Fibroblast of mammary gland (primary cell): ENCODE measurements around the gene RASSF7.

Experiments
- DNase-seq: peaks from one replicate; pipeline ENCODE4 v3.0.0-alpha.2; 2010; ENCODE audit warnings: low read depth
- H3K4me3 ChIP-seq: 2 replicates; pipeline ENCODE4 v1.5.1; 2011; ENCODE audit warnings: low read depth, mild to moderate bottlenecking, low read length, moderate library complexity; ENCODE audit not compliant: control insufficient read depth
- CTCF ChIP-seq: conservative IDR thresholded peaks from 2 replicates; pipeline ENCODE4 v1.5.1; 2011; ENCODE audit warnings: low read depth, low read length, inconsistent platforms; ENCODE audit not compliant: control insufficient read depth, insufficient read depth

RASSF7 gene

GRCh38 chr11:592501-592900, 31.7 kb downstream of the RASSF7 start:
- no peak for TF ChIP-seq CTCF
- DNase-seq = no peak
- H3K4me3 ChIP-seq = no peak overlapping the region

- no peak for DNase-seq
- TF ChIP-seq CTCF = no peak
These were observed 32.1 kb downstream of the RASSF7 start for GRCh38 chr11:592918-593317.

DNA sequence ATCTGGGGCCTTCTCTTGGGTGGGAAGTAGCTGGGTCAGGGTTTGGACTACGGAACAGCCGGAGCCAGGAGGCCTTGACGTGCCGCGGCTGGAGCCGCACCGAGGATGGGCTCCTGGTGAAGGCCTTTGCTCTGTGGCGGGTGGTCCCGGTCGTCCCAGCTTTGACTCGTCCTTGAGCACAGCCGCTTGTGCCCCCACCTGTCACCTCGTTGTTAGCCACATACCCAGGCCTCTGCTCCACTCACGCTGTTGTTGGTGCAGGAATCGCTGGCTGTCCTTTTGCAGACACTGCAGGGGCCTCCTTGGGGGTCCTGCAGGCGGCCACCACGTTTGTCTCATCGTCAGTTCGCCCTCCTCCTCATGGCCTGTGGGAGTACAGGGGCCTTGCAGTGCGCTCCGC, 32.6 kb downstream of the RASSF7 start:
- no peak for DNase-seq
- no peak for TF ChIP-seq CTCF
- H3K4me3 ChIP-seq = no peak overlapping the region

More at GRCh38 chr11:592918-593317, 32.1 kb downstream of the RASSF7 start:
- H3K4me3 ChIP-seq = no peak overlapping the region

- DNase-seq = no peak
These were observed 34.6 kb downstream of the RASSF7 start for GRCh38 chr11:595400-595799.

DNA sequence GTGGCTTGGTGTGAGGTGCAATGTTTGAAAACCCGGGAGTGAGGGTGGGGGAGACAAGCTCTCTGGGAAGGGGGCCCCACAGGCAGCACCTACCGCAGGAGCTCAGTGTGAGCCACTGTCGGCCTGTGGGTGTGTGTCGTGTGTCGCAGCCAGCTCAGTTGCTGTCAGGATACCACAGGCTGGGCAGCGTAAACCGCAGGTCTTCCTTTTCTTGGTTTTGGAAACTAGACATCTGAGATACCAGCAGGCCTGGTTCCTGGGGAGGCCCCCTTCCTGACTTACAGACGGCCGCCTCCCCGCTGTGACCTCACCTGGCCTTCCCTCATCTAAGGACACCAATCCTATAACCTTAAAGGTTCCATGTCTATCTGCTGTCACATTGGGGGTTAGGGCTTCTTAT, 35.6 kb downstream of the RASSF7 start:
- no peak for DNase-seq
- H3K4me3 ChIP-seq = no peak overlapping the region
- TF ChIP-seq CTCF = no peak

More at GRCh38 chr11:595400-595799, 34.6 kb downstream of the RASSF7 start:
- H3K4me3 ChIP-seq = no peak overlapping the region
- TF ChIP-seq CTCF = no peak

GRCh38 chr11:597166-597725, 36.5 kb downstream of the RASSF7 start:
- no peak for DNase-seq
- TF ChIP-seq CTCF = no peak
- H3K4me3 ChIP-seq = no peak overlapping the region
